OCI-LY3 (cell line): ENCODE data around the gene ZNF45.

ENCODE experiments used
- CTCF ChIP-seq: fragments of 200-600, 300-600 bp; sonication (generic); IDR thresholded peaks from 2 replicates; pipeline ENCODE4 v1.5.1; 2014; ENCODE audit warnings: antibody characterized with exemption, low read length, low read depth
- EZH2phosphoT487 ChIP-seq: fragments of 200-600 bp; shearing (Covaris generic); IDR thresholded peaks from 2 replicates; pipeline ENCODE4 v1.6.1; 2018; ENCODE audit warnings: antibody characterized with exemption, mixed run types, low read depth

- no peak for TF ChIP-seq CTCF
- TF ChIP-seq EZH2phosphoT487 = no peak
These were observed 6.1 kb upstream of the ZNF45 start for GRCh38 chr19:43941209-43941608.
